Stimulated activated CD8-positive, alpha-beta memory T cell treated with anti-CD3 and anti-CD28 coated beads, Interleukin-12 subunit alpha, Interleukin-12 subunit beta, amount 100 ng/mL, for 1 hour (primary cell): ENCODE data around the gene HYI.
"Not testable (repeated sequence)": the region's sequence is repeated elsewhere in the genome, so short reads cannot be mapped to it uniquely, and the experiment has no call there.

Experiments
- DNase-seq: peaks from one replicate; pipeline ENCODE4 v3.0.0-alpha.2; 2020; ENCODE audit warnings: low read depth

Gene HYI

GRCh38 chr1:43427524-43427923, 26.2 kb downstream of the HYI start:
- DNase-seq = no peak

GRCh38 chr1:43426221-43426620, 27.5 kb downstream of the HYI start:
- DNase-seq = no peak

GRCh38 chr1:43425045-43425444, 28.7 kb downstream of the HYI start:
- no peak for DNase-seq

- DNase-seq = no peak
Measured at GRCh38 chr1:43423672-43424550, 29.8 kb downstream of the HYI start.

GRCh38 chr1:43422995-43423671, 30.6 kb downstream of the HYI start:
- DNase-seq = no peak

- no peak for DNase-seq
Measured at GRCh38 chr1:43421976-43422750, 31.6 kb downstream of the HYI start.

- no peak for DNase-seq
Measured at GRCh38 chr1:43421396-43421795, 32.3 kb downstream of the HYI start.

- no peak for DNase-seq
Measured at GRCh38 chr1:43420874-43421273, 32.9 kb downstream of the HYI start.

GRCh38 chr1:43419627-43420425, 33.9 kb downstream of the HYI start:
- DNase-seq = no peak

GRCh38 chr1:43418858-43419257, 34.9 kb downstream of the HYI start:
- no peak for DNase-seq

- DNase-seq = no peak
Measured at GRCh38 chr1:43415901-43416300, 37.8 kb downstream of the HYI start.

GRCh38 chr1:43414634-43415223, 39.0 kb downstream of the HYI start:
- DNase-seq = peak; percentile 44

GRCh38 chr1:43413426-43413825, 40.3 kb downstream of the HYI start:
- not testable (repeated sequence) for DNase-seq

- DNase-seq = no peak
Measured at GRCh38 chr1:43410571-43410970, 43.2 kb downstream of the HYI start.

GRCh38 chr1:43405876-43406234, 47.9 kb downstream of the HYI start:
- DNase-seq = no peak

GRCh38 chr1:43405219-43405875, 48.4 kb downstream of the HYI start:
- no peak for DNase-seq

GRCh38 chr1:43404353-43404752, 49.4 kb downstream of the HYI start:
- DNase-seq = no peak

- no peak for DNase-seq
Measured at GRCh38 chr1:43402089-43402865, 51.5 kb downstream of the HYI start.
